Hematopoietic multipotent progenitor cell treated with erythropoietin and hydrocortisone succinate and interleukin-3 and kit ligand, for 6 days (in vitro differentiated cells): ENCODE results near the gene CCNC.

ENCODE experiments used
- DNase-seq: peaks from one replicate; pipeline ENCODE4 v3.0.0-alpha.2; 2015

CCNC gene, protein sequence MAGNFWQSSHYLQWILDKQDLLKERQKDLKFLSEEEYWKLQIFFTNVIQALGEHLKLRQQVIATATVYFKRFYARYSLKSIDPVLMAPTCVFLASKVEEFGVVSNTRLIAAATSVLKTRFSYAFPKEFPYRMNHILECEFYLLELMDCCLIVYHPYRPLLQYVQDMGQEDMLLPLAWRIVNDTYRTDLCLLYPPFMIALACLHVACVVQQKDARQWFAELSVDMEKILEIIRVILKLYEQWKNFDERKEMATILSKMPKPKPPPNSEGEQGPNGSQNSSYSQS

GRCh38 chr6:99568103-99568933 lies at the start of gene CCNC:
TSS of gene CCNC (minus strand) at chr6:99568660. CDS start at chr6:99568527, 133 bp downstream.
- peak; percentile 94 for DNase-seq

- no peak for DNase-seq
Observed at GRCh38 chr6:99617131-99617530, 48.7 kb upstream of the CCNC start.

DNA sequence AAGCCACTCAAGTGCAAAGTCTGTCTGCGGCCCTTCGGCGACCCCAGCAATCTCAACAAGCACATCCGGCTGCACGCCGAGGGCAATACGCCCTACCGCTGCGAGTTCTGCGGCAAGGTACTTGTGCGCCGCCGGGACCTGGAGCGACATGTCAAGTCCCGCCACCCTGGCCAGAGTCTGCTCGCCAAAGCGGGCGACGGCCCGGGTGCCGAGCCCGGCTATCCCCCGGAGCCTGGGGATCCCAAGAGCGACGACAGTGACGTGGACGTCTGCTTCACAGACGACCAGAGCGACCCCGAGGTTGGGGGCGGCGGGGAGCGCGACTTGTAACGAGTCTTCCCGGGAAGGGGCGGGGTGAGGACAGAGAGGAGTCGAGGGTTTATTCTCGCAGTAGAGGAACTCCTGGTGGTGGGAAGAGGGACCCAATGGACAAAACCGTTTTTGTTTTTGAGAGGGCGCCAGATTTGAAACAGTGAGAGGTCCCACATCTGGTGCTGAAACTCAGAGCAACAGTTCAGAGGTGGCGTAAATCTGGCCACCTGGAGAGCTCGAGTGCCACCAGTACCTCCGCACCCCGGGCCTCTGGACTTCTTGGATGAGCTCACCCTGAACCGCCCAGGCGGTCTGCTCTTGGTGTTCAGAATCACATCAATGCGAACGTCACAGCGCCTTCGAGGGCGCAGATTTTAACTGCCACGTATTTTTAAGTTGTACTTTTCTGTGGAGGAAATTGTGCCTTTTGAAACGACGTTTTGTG lies 46.1 kb upstream of the CCNC start:
- no peak for DNase-seq

DNA sequence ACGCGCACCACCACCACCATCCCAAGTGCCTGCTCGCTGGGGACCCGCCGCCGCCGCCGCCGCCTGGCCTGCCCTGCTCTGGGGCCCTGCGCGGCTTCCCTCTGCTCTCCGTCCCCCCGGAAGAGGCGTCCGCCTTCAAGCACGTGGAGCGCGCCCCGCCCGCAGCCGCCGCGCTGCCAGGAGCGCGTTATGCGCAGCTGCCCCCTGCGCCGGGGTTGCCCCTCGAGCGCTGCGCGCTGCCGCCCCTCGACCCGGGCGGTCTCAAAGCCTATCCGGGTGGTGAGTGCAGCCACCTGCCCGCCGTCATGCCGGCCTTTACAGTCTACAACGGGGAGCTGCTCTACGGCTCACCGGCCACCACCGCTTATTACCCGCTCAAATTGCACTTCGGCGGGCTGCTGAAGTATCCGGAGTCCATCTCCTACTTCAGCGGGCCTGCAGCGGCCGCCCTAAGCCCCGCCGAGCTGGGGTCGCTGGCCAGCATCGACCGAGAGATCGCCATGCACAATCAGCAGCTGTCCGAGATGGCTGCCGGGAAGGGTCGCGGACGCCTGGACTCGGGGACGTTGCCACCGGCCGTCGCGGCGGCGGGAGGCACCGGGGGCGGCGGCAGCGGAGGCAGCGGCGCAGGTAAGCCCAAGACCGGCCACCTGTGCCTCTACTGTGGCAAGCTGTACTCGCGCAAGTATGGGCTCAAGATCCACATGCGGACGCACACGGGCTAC lies 45.4 kb upstream of the CCNC start:
- no peak for DNase-seq

DNA sequence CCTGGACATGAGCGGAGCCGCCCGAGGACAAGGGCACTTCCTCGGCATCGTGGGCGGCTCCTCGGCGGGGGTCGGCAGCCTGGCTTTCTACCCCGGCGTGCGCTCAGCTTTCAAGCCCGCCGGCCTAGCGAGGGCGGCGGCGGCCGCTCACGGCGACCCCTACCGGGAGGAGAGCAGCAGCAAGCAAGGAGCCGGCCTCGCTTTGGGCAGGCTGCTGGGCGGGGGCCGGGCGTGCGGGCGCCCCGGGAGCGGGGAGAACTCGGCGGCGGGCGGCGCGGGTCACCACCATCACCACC lies 44.9 kb upstream of the CCNC start:
- peak; percentile 68 for DNase-seq

DNA sequence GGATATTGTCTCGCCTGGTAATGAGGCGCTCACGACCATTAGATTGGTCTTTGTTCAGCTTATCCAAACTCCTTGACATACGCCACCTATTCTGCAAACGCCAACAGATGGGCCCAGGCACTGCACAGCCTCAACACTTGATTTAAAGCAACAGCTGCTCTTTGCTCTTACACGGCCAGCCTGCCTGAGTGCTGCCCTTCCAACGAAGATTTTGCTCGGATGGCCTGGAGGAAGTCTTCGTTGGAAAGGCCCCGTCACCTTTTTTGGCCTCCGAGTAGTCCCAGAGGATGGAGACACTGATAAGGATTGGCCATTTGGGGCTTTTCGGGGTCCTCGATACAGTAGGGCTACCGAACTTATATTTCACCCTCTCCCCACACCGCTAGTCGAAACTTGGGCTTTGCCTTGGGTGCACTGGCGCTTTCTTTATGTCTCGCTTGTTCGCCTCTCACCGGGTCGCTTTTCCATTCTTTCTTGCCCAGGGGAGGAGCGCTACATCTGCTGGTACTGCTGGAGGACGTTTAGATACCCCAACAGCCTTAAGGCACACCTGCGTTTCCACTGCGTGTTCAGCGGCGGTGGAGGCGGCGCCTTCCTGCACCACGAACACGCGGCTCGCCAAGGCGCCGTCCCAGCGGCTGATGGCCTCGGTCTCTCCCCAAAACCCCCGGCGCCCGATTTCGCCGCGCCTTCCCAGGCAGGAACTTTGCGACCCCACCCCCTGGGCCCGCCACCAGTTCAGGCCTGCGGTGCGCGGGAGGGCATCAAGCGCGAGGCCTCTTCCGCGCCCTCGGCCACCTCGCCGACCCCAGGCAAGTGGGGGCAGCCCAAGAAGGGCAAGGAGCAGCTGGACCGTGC lies 44.3 kb upstream of the CCNC start:
- DNase-seq: no peak

DNA sequence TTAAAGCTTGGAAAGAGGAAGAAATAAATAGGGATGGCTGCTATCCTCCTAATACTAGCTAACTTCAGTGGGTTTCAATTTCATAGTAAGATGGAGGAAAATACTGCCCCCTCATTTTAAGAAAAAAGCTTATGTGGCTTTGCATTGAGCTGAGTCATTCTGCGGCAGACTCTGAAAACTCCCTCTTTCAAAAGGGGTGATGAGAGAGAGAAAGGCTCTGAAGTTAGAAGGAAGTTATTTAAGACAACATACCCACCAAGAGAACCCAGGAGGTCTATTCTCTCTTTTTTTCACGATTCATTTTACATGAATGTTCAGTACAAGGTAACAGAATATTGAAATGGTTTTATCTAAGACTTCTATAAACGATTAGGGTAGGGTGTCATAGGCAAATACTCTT lies 42.7 kb upstream of the CCNC start:
- DNase-seq: peak; percentile 60

GRCh38 chr6:99609905-99610489 lies 41.5 kb upstream of the CCNC start:
- DNase-seq: no peak

DNA sequence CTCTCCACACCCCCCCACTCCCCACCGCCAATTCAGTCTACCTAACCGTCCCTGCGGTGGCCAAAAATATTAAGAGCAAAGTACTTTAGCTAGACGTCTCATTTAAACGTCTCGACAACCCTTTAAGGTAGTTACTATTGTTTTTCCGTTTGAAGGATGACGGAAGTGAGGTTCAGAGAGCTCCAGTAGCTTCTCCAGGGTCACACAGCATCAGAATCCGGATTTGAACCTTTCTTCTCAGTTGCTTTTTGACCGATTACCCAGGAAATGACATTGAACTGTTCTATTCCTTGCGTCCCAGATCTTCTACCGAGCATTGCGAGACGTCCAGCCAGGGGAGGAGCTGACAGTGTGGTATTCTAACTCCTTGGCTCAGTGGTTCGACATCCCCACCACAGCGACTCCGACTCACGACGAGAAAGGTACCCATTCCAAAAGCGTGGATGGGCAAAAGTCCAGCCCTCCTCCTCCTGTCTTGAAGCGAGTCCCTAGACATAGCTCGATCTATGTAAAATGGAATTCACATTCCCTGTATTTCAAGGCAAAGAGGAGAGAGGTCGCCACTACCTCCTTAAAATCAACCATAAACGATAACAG lies 40.5 kb upstream of the CCNC start:
- DNase-seq: no peak

DNA sequence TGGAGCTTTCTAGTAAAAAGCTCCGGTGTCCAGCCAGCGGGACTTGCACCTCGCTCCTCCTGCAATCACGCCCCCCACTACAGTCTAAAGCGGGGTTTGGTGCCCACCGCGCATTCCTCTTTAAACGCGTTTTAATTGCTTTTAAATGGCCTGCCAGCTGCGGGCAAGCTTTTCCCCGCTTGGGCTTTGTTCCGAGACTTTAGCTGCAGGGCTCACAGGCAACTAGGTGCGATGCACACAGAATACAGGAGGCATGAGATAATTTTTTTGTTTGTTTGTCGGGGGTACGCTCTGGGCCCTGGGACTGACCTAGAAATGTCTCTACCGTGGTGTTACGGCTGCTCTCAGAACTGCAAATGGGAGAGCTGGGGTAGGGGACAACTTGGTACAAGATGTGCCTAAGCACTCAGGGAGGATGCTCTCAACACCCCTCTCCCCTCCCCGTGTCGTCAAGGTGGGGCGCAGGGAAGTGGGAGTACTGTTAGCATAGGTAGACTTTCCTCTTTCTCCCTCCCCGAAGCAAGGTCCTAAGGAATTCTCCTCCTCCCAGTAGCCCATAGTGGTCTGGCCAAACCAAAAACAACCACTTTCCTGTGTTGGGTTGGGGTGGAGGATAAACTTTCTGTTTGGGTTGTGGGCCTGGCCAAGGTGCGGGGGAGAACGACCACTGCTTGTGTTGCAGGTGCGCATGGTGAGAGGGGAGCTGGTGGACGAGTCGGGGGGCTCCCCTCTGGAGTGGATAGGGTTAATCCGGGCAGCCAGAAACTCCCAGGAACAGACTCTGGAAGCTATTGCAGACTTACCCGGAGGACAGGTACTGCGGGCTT lies 39.8 kb upstream of the CCNC start:
- no peak for DNase-seq

- DNase-seq: no peak
Observed at GRCh38 chr6:99607416-99608036, 39.1 kb upstream of the CCNC start.

DNA sequence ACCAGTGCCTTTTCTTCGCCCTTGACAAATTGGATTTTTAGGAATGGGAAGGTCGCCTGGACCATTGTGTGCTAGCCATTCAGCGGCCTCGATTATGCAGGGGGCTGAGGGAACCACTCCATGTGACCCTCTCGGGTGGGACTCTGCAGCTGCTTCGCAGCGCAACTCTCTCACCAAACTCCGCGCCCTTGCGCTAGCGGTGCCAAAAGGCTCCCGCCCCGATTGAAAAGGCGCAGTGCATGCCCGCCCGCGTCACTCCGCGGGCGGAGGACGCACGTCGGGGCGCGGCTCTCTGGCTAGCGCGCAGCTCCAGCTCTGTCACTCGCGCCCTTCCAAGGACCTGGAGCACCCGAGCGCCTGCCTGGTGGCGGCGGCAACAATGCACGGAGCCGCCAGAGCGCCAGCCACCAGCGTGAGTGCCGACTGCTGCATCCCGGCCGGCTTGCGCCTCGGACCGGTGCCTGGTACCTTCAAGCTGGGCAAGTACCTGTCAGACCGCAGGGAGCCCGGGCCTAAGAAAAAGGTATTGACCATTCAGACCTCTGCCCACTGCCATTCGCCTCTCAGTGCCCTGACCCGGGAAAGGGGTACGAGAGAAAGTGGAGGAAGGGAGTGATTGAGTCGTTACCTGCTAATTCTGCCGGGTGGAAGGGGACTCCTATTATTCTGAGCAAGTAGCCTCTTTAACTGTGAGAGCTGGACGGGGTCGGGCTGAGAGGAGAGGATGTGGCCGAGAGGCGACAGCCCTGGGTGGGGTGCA lies 38.4 kb upstream of the CCNC start, which contains the start of gene PRDM13:
TSS of gene PRDM13 (plus strand) at position 178 of the 760 bp plus-strand sequence. CDS start at position 380, 202 bp downstream.
- no peak for DNase-seq

GRCh38 chr6:99605911-99606655 lies 37.6 kb upstream of the CCNC start:
- no peak for DNase-seq

GRCh38 chr6:99605074-99605734 lies 36.7 kb upstream of the CCNC start:
- DNase-seq: no peak

DNA sequence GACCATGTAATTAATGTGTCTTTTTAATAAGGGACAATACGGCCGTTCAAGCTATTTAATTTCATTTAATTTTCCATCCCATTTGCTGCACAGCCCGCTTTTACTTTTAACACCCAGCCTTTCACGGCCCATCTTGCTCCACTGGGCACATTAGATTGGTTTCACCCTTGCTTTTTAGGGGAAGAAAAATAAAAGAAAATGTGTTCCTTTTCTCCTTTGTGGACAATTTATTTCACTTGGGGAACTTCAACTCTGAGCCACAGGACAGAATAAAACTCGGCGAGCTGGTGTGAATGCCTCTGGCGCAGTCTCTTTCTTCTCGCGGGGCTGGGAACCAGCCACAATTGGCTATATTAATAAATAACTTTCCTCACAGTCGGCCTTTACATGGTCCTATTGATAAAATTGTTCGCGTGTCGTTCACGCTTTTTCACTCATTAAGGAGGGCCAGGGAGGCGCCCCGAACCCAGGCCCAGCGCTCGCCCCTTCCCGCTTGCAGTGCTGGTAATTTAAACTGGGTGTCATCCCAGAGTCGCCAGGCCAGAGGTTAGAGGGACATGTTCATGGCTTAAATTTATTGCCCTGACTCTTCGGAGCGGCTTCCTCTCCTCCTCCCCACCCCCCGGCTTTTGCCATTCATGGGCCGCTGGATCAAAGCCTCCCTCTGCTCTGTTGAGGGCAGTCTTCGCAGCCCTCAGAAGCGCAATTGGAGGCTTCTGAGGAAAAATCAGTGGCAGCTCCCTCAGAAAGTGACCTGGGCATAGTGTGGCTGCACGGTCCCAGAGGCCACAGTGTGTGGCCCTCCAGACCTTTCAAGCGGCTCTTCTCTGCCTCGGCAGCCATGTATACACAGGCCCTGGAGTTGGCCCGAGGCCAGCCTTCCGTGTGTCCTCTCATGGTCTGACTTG lies 36.0 kb upstream of the CCNC start:
- no peak for DNase-seq

- DNase-seq: no peak
Observed at GRCh38 chr6:99603421-99604165, 35.1 kb upstream of the CCNC start.
